Activated CD8-positive, alpha-beta memory T cell treated with anti-CD3 and anti-CD28 coated beads, Interleukin-2, amount 50 U/mL, for 4 hours (primary cell): ENCODE data around the gene ID2.
"Not testable (repeated sequence)": the region's sequence is repeated elsewhere in the genome, so short reads cannot be mapped to it uniquely, and the experiment has no call there.

ENCODE experiments used
- DNase-seq: peaks from one replicate; pipeline ENCODE4 v3.0.0-alpha.2; 2020

ID2 gene

GRCh38 chr2:8691859-8692437, 10.1 kb downstream of the ID2 start:
- DNase-seq = no peak

GRCh38 chr2:8692783-8693156, 10.9 kb downstream of the ID2 start:
- DNase-seq = no peak

GRCh38 chr2:8693157-8693821, 11.4 kb downstream of the ID2 start:
- DNase-seq = no peak

GRCh38 chr2:8694737-8695136, 12.9 kb downstream of the ID2 start:
- DNase-seq = no peak

GRCh38 chr2:8697190-8697589, 15.3 kb downstream of the ID2 start:
- no peak for DNase-seq

- no peak for DNase-seq
Observed at GRCh38 chr2:8699839-8700238, 18.0 kb downstream of the ID2 start.

- no peak for DNase-seq
Observed at GRCh38 chr2:8701681-8702379, 20.0 kb downstream of the ID2 start.

- DNase-seq = no peak
Observed at GRCh38 chr2:8704906-8705305, 23.1 kb downstream of the ID2 start.

GRCh38 chr2:8709611-8710010, 27.8 kb downstream of the ID2 start:
- no peak for DNase-seq

- DNase-seq = no peak
Observed at GRCh38 chr2:8710951-8711350, 29.1 kb downstream of the ID2 start.

- no peak for DNase-seq
Observed at GRCh38 chr2:8714283-8714682, 32.4 kb downstream of the ID2 start.

- no peak for DNase-seq
Observed at GRCh38 chr2:8714971-8715370, 33.1 kb downstream of the ID2 start.

GRCh38 chr2:8719528-8719927, 37.7 kb downstream of the ID2 start:
- no peak for DNase-seq

GRCh38 chr2:8720741-8721140, 38.9 kb downstream of the ID2 start:
- DNase-seq = no peak

- DNase-seq = no peak
Observed at GRCh38 chr2:8721410-8721809, 39.6 kb downstream of the ID2 start.

- no peak for DNase-seq
Observed at GRCh38 chr2:8722986-8723385, 41.1 kb downstream of the ID2 start.

GRCh38 chr2:8725838-8726237, 44.0 kb downstream of the ID2 start:
- no peak for DNase-seq

- no peak for DNase-seq
Observed at GRCh38 chr2:8728305-8729015, 46.6 kb downstream of the ID2 start.

- not testable (repeated sequence) for DNase-seq
Observed at GRCh38 chr2:8729101-8729500, 47.2 kb downstream of the ID2 start.

GRCh38 chr2:8729939-8730338, 48.1 kb downstream of the ID2 start:
- DNase-seq = no peak

- DNase-seq = no peak
Observed at GRCh38 chr2:8732601-8733000, 50.7 kb downstream of the ID2 start.
